Breast epithelium (tissue), 3 donors: Measurements from ENCODE around the gene ZDHHC16.

Experiments
- CTCF ChIP-seq, 3 donors: fragments of 450-650 bp; IDR thresholded peaks; one replicate each; pipeline ENCODE4 v1.5.1; 2016 to 2017; ENCODE audit warnings: antibody characterized with exemption in 3 of 3, mild to moderate bottlenecking in 3 of 3, moderate library complexity in 3 of 3
- POLR2A ChIP-seq: fragments of 450-650 bp; IDR thresholded peaks from one replicate; pipeline ENCODE4 v1.6.1; 2016; ENCODE audit warnings: antibody characterized with exemption, mild to moderate bottlenecking, moderate library complexity
- POLR2AphosphoS5 ChIP-seq, 3 donors: sonication (generic); formaldehyde crosslinking; IDR thresholded peaks; one replicate each; pipeline ENCODE4 v1.6.1; 2017; ENCODE audit warnings: antibody characterized with exemption in 3 of 3

- TF ChIP-seq CTCF (IDR thresholded peaks at IDR 0.05) (no peak), POLR2A (no peak), POLR2AphosphoS5 (IDR thresholded peaks at IDR 0.05) (no peak)
These were observed 60.4 kb downstream of the ZDHHC16 start for GRCh38 chr10:97506199-97506991.
